LNCAP (cell line): Measurements from ENCODE around the gene CLN6.

Experiments used
- TF ChIP-seq, protein P1 (sequence below): fragments of 450-650 bp; IDR thresholded peaks from 2 replicates; pipeline ENCODE4 v1.5.1; 2017; ENCODE audit warnings: mild to moderate bottlenecking

The CLN6 gene

GRCh38 chr15:68249058-68249713 lies 19.7 kb upstream of the CLN6 start:
- TF ChIP-seq, protein P1, sequence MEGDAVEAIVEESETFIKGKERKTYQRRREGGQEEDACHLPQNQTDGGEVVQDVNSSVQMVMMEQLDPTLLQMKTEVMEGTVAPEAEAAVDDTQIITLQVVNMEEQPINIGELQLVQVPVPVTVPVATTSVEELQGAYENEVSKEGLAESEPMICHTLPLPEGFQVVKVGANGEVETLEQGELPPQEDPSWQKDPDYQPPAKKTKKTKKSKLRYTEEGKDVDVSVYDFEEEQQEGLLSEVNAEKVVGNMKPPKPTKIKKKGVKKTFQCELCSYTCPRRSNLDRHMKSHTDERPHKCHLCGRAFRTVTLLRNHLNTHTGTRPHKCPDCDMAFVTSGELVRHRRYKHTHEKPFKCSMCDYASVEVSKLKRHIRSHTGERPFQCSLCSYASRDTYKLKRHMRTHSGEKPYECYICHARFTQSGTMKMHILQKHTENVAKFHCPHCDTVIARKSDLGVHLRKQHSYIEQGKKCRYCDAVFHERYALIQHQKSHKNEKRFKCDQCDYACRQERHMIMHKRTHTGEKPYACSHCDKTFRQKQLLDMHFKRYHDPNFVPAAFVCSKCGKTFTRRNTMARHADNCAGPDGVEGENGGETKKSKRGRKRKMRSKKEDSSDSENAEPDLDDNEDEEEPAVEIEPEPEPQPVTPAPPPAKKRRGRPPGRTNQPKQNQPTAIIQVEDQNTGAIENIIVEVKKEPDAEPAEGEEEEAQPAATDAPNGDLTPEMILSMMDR = no peak

- TF ChIP-seq, protein P1 = no peak
These were observed 14.7 kb upstream of the CLN6 start for GRCh38 chr15:68244235-68244634.

DNA sequence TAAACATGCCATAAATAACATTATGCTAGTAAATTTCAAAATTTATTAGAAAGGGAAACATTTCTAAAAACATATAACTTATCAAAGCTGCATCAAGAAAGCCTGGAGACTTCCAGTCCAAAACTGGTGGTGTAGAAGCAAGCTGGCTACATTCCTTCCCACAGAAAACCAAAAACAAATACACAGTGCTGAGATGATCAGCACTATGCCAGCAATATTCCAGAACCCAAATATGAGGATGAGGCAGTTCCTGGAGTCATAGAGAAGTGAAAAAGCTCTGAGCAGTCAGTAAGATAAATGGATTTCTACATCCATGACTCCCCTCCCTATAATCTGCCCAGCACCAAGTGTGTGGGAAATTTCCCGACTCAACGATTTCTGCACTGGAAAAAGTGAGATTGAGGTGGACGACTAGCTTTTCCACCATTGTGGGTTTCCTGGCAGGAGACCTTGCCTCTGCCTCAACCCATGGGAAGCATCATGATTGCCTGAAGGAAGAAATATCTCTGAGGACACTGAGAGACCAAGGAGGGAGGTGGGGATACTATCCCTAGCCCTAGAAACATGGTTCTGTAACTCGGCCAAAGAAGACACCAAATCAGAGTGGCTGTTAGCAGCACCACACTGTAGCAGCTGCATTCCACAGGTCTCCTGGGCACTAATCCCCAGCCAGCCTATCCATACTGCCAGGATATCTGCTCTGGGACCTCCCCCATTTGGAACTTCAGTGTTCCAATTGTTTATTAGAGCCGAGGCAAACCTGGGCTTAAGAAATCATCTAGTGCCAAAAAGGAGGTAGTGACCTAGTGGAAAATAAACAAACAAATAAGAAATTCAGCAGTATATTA lies 11.8 kb upstream of the CLN6 start:
- TF ChIP-seq, protein P1 = no peak

DNA sequence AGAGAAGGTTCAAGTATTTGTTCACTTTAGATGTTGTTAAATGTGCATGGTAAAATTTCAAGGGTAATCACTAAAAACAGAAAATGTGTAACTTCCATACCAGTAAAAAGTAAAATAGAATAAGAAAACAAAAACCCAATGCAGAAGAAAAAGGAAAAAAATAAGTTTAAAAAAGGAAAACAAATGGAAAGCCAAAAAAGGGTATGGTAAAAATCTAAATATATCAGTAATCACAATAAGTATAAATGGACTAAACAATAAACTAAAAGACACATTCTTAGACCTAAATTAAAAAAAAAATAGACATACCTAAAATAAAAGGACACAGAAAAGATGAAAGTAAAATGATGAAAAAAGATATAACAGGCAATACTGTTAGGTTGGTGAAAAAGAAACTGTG lies 9.5 kb upstream of the CLN6 start:
- TF ChIP-seq, protein P1 = no peak

DNA sequence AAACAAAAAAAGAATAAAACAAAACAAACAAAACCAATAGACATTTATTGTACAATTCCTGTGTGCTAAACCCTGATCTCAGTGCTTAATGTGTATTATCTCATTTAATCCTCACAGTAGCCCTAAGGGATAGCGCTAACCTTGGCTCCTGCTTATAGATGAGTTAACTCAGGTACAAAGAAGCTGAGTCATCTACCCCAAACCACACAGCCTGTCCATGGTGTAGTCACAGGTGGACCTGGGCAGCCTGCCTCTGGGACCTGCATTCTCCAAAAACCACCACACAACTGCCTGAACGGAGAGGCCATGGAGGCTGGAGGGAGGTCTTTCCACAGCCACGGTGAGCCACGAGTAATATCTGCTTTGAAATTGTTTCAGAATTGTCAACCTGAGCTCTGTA lies 5.5 kb upstream of the CLN6 start:
- TF ChIP-seq, protein P1 = no peak

GRCh38 chr15:68234060-68234459 lies 4.5 kb upstream of the CLN6 start:
- TF ChIP-seq, protein P1 = no peak

- TF ChIP-seq, protein P1 = no peak
These were observed 3.4 kb upstream of the CLN6 start for GRCh38 chr15:68232937-68233336.
